GM10248 (cell line): ENCODE measurements around the gene LYRM1.

Experiments used
- CTCF ChIA-PET: fragments of 300-600 bp; sonication (Branson Sonifier 250); formaldehyde crosslinking; extraction: SDS; loops from one replicate; lab custom pipeline; 2021; ENCODE audit warnings: antibody characterized with exemption; lab: Yijun Ruan, JAX
- POLR2A ChIA-PET: fragments of 350-650 bp; sonication (Branson Sonifier 250); formaldehyde crosslinking; extraction: SDS; loops from one replicate; lab custom pipeline; 2020; ENCODE audit warnings: antibody characterized with exemption; lab: Yijun Ruan, JAX
- DNase-seq: peaks from one replicate; pipeline ENCODE4 v3.0.0; 2012; ENCODE audit errors: extremely low spot score
- CTCF ChIP-seq: IDR thresholded peaks from 2 replicates; pipeline ENCODE4 v1.5.1; 2012; ENCODE audit warnings: mild to moderate bottlenecking, low read depth; ENCODE audit errors: extremely low read depth, missing control alignments, control extremely low read depth

Gene LYRM1

GRCh38 chr16:20931066-20931600, 30.6 kb downstream of the LYRM1 start:
- POLR2A ChIA-PET, result no interaction called here
- CTCF ChIA-PET, result no interaction called here
- TF ChIP-seq CTCF, result no peak
- DNase-seq, result no peak

- ChIA-PET CTCF (interaction anchor here (1.2 kb wide), 1 partner anchor 18 kb away, joined by 3 read pairs; no protein-coding TSS in a partner anchor), POLR2A (interaction anchor here (0.6 kb wide), 1 partner anchor 105 kb away, joined by 4 read pairs; no protein-coding TSS in a partner anchor)
- DNase-seq, result no peak
- no peak for TF ChIP-seq CTCF
Observed at GRCh38 chr16:20933589-20933988, 33.0 kb downstream of the LYRM1 start.

- ChIA-PET CTCF (interaction anchor here (0.9 to 1.6 kb wide), 3 partner anchors 20 to 89 kb away, joined by 3 to 4 read pairs (median 3); no protein-coding TSS in a partner anchor), POLR2A (interaction anchor here (0.6 to 0.7 kb wide), 2 partner anchors 22 to 27 kb away, joined by 4 to 5 read pairs; no protein-coding TSS in a partner anchor)
- no peak for TF ChIP-seq CTCF
- DNase-seq, result no peak
Observed at GRCh38 chr16:20937736-20938135, 37.2 kb downstream of the LYRM1 start.

GRCh38 chr16:20938426-20938825, 37.9 kb downstream of the LYRM1 start:
- ChIA-PET CTCF (interaction anchor here (0.9 to 1.6 kb wide), 3 partner anchors 21 to 89 kb away, joined by 3 read pairs; no protein-coding TSS in a partner anchor), POLR2A (interaction anchor here (0.6 to 0.7 kb wide), 2 partner anchors 22 to 28 kb away, joined by 4 to 5 read pairs; no protein-coding TSS in a partner anchor)
- no peak for TF ChIP-seq CTCF
- no peak for DNase-seq

GRCh38 chr16:20939611-20940010, 39.0 kb downstream of the LYRM1 start:
- DNase-seq, result no peak
- CTCF ChIA-PET, result no interaction called here
- TF ChIP-seq CTCF, result no peak
- POLR2A ChIA-PET, result no interaction called here

GRCh38 chr16:20940871-20941635, 40.5 kb downstream of the LYRM1 start:
- CTCF ChIA-PET, result interaction anchor here (0.7 to 1.8 kb wide), 2 partner anchors 66 to 1697 kb away, joined by 3 to 6 read pairs; no protein-coding TSS in a partner anchor
- no peak for DNase-seq
- no peak for TF ChIP-seq CTCF
- POLR2A ChIA-PET, result no interaction called here
